HG02763 (cell line): ENCODE data around the gene FOSB.
"Not testable (repeated sequence)": the region's sequence is repeated elsewhere in the genome, so short reads cannot be mapped to it uniquely, and the experiment has no call there.

ENCODE experiments used
- ATAC-seq: cut with Tn5 transposase; IDR thresholded peaks from one replicate; pipeline ENCODE4 v1.9.1; 2021; ENCODE audit warnings: mild to moderate bottlenecking, moderate library complexity; ENCODE audit not compliant: unreplicated experiment

The FOSB gene

DNA sequence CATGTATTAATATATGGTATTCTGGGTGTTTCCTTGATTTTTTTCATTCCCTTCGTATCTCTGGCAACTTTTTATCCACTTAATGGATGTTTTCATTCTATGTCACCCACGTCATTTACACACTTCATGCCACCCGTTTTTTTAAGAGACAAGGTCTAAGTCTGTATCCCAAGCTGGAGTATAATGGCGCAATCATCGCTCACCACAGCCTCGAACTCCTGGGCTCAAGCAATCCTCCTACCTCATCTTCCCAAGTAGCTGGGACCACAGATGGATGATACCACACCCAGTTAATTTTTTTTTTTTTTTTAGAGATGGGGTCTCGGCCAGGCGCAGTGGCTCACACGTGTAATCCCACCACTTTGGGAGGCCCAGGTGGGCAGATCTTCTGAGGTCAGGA, 36.1 kb downstream of the FOSB start:
- no peak for ATAC-seq

GRCh38 chr19:45505151-45505995, 37.6 kb downstream of the FOSB start:
- no peak for ATAC-seq

DNA sequence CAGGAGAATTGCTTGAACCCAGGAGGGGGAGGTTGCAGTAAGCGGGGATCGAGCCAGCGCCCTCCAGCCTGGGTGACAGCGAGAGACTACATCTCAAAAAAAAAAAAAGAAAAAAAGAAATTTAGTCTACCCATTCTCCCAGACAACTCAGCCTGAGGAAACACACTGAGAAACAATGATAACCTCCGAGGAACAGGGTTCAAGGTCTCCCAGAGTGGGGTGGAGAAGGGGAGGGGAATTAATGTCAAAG, 38.1 kb downstream of the FOSB start:
- no peak for ATAC-seq

DNA sequence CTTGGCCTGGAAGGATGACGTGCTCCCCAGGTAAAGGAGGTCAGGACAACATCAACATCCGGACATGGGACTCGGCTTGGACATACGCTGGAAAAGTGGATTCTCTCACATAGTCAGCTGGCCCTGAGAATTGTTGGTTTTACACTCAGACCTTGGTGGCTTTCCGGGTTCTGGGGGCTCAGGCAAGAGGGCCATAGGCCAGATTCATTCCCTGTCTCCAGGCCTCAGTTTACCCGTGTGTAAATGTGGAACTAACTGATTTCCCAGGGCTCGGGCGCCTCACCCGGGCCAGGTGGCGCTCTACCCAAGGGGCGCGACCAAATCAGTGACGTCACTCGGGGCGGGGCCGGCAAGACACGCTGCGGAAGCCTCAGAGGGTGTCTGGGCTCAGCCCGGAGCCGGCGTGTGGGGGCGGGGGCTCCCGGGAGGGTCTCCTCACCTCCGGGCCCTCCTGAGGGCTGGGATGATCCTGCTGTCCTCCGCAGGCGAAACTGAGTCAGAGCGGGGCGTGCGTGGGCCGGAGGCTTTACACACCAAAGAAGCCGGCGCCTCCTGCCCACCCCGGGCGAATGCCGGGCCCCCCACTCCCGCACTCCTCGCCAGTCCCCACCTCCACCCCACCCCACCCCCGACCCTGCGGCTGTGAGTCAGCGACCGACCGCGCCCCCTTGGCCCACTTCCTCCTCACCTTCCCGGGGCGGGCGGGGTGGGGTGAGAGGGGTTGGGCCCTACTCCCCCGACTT, 38.6 kb downstream of the FOSB start:
- ATAC-seq, result peak; percentile 65

- ATAC-seq, result peak; percentile 40
Measured at GRCh38 chr19:45506989-45507871, 39.4 kb downstream of the FOSB start, which contains the start of gene VASP. Gene VASP (plus strand): TSS chr19:45507479. CDS start chr19:45507772, 293 bp downstream.

- no peak for ATAC-seq
Measured at GRCh38 chr19:45507872-45508416, 40.1 kb downstream of the FOSB start.

- no peak for ATAC-seq
Measured at GRCh38 chr19:45508417-45508860, 40.6 kb downstream of the FOSB start.

GRCh38 chr19:45508861-45509691, 41.3 kb downstream of the FOSB start:
- ATAC-seq, result peak; percentile 25

DNA sequence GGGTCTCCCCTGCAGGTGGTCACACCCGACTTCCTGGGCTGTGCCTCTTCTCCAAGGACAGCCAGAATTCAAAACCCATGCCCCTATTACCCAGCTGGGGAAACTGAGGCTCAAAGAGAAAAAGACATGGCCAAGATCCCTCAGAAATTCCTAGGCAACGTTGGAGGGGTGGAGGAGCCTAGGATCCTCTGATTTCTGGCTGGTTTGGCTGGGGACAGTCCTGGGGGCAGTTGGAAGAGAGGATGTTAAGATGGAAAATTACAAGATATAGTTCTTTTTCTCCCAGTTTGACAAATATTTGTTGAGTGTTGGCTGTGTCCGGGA, 41.9 kb downstream of the FOSB start:
- ATAC-seq, result no peak

GRCh38 chr19:45510352-45510751, 42.6 kb downstream of the FOSB start:
- ATAC-seq, result not testable (repeated sequence)

GRCh38 chr19:45511074-45511473, 43.3 kb downstream of the FOSB start:
- ATAC-seq, result no peak

DNA sequence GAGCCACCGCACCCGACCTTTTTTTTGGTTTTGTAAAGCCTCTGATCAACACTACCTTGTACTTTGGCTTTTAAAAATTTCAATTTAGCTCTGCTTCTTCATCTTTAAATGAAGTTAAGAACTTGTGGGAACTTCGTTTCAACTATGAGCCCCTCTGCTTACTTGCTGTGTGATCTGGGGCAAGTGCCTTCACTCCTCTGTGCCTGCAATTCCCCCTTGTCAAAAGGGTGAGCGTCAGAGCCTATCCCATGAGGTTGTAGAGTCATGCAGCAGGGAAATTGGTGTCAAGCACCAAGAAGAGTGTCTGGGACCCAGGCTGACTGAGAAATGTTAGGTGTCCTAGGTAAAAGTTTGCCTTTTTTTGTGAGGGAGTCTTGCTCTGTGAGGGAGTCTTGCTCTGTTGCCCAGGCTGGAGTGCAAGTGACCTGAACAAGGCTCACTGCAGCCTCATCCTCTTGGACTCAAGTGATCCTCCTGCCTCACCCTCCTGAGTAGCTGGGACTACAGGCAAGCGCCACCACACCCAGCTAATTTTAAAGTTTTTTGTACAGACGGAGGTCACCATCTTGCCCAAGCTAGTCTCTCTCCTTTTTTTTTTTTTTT, 45.2 kb downstream of the FOSB start:
- no peak for ATAC-seq

- ATAC-seq, result no peak
Measured at GRCh38 chr19:45514376-45515051, 46.7 kb downstream of the FOSB start.

DNA sequence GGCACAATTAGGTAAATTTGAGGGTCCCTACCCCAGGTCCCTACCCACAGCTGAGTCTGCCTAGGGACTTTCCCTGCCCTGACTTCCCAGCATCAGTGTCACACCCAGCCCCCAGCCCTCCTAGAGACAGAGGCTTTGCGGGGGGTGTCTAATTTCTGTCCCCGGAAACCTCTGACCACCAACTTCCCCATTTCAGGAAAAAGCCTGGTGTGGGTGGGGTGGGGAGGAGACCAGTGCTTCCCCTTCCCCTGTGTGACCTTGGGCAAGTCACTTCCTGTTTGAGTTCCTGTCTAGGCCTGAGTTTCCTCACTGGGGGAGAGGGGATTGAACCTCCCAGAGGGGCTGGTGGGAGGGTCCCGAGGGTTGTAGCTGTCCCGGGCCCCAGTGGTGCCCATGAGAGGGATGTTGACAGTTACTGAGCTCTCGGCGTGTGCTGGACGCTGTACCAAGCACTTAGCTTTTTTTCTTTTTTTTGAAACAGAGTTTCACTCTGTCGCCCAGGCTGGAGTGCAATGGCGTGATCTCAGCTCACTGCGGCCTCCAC, 47.4 kb downstream of the FOSB start:
- ATAC-seq, result no peak

- ATAC-seq, result no peak
Measured at GRCh38 chr19:45515807-45516401, 48.1 kb downstream of the FOSB start.

- ATAC-seq, result no peak
Measured at GRCh38 chr19:45517238-45517637, 49.4 kb downstream of the FOSB start.

GRCh38 chr19:45517641-45518468, 50.1 kb downstream of the FOSB start:
- ATAC-seq, result no peak

DNA sequence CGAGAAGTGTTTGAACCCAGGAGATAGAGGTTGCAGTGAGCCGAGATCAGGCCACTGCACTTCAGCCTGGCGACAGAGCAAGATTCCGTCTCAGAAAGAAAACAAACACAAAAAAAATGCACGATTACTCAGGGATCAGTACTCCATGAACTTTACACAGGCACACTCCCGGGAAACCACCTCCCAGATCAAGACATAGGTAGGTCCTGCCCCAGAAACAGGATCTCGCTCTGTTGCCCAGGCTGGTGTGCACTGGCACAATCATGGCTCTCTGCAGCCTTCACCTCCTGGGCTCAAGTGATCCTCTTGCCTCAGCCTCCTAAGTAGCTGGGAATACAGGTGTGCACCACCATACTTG, 50.7 kb downstream of the FOSB start:
- ATAC-seq, result no peak
